Measurements from ENCODE around the gene MED25.

MED25 gene

GRCh38 chr19:49878744-49879070, 60.6 kb downstream of the MED25 start:
- H3K27ac ChIP-seq (replicated peaks): no peak overlapping the region; the same call in 1 of the 2 replicates
- peak overlapping the region; percentile 81; the same call in 1 of the 2 replicates for H3K4me3 ChIP-seq (replicated peaks; ENCODE audit: insufficient read depth, low read length)
- H3K27me3 ChIP-seq (ENCODE audit: insufficient read depth, poor library complexity, severe bottlenecking): no peaks in the 10 kb centered on the region
- no peak for DNase-seq (ENCODE audit: low read depth in 1 of 2, low spot score in 1 of 2)
- TF ChIP-seq CTCF (IDR thresholded peaks at IDR 0.05; ENCODE audit: insufficient read depth, low read length) (no peak), POLR2AphosphoS5 (IDR thresholded peaks at IDR 0.05; ENCODE audit: low read depth) (no peak), SPI1 (IDR thresholded peaks at IDR 0.05; ENCODE audit: borderline replicate concordance, low read depth) (no peak), GABPA (IDR thresholded peaks at IDR 0.05; ENCODE audit: low read depth) (no peak)
- TF ChIP-seq, protein P1, sequence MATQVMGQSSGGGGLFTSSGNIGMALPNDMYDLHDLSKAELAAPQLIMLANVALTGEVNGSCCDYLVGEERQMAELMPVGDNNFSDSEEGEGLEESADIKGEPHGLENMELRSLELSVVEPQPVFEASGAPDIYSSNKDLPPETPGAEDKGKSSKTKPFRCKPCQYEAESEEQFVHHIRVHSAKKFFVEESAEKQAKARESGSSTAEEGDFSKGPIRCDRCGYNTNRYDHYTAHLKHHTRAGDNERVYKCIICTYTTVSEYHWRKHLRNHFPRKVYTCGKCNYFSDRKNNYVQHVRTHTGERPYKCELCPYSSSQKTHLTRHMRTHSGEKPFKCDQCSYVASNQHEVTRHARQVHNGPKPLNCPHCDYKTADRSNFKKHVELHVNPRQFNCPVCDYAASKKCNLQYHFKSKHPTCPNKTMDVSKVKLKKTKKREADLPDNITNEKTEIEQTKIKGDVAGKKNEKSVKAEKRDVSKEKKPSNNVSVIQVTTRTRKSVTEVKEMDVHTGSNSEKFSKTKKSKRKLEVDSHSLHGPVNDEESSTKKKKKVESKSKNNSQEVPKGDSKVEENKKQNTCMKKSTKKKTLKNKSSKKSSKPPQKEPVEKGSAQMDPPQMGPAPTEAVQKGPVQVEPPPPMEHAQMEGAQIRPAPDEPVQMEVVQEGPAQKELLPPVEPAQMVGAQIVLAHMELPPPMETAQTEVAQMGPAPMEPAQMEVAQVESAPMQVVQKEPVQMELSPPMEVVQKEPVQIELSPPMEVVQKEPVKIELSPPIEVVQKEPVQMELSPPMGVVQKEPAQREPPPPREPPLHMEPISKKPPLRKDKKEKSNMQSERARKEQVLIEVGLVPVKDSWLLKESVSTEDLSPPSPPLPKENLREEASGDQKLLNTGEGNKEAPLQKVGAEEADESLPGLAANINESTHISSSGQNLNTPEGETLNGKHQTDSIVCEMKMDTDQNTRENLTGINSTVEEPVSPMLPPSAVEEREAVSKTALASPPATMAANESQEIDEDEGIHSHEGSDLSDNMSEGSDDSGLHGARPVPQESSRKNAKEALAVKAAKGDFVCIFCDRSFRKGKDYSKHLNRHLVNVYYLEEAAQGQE (IDR thresholded peaks at IDR 0.05; ENCODE audit: insufficient replicate concordance, low read depth): no peak

GRCh38 chr19:49879243-49879963, 61.3 kb downstream of the MED25 start:
- Histone ChIP-seq H3K4me3 (replicated peaks; ENCODE audit: insufficient read depth, low read length) (no peak overlapping the region), H3K27me3 (ENCODE audit: insufficient read depth, poor library complexity, severe bottlenecking) (no peaks in the 10 kb centered on the region), H3K27ac (replicated peaks) (no peak overlapping the region)
- TF ChIP-seq CTCF (IDR thresholded peaks at IDR 0.05; ENCODE audit: insufficient read depth, low read length) (no peak), GABPA (IDR thresholded peaks at IDR 0.05; ENCODE audit: low read depth) (peak; percentile 84), POLR2AphosphoS5 (IDR thresholded peaks at IDR 0.05; ENCODE audit: low read depth) (no peak), SPI1 (IDR thresholded peaks at IDR 0.05; ENCODE audit: borderline replicate concordance, low read depth) (peak; percentile 78; the same call in 1 of the 2 replicates)
- TF ChIP-seq, protein P1 (IDR thresholded peaks at IDR 0.05; ENCODE audit: insufficient replicate concordance, low read depth): no peak
- DNase-seq (ENCODE audit: low read depth in 1 of 2, low spot score in 1 of 2): peak; percentile 81 to 84

- TF ChIP-seq SPI1 (IDR thresholded peaks at IDR 0.05; ENCODE audit: borderline replicate concordance, low read depth) (no peak), POLR2AphosphoS5 (IDR thresholded peaks at IDR 0.05; ENCODE audit: low read depth) (no peak), CTCF (IDR thresholded peaks at IDR 0.05; ENCODE audit: insufficient read depth, low read length) (no peak), GABPA (IDR thresholded peaks at IDR 0.05; ENCODE audit: low read depth) (no peak)
- TF ChIP-seq, protein P1 (IDR thresholded peaks at IDR 0.05; ENCODE audit: insufficient replicate concordance, low read depth): no peak
- no peak for DNase-seq (ENCODE audit: low read depth in 1 of 2, low spot score in 1 of 2)
- H3K27ac ChIP-seq (replicated peaks): no peak overlapping the region
- no peaks in the 10 kb centered on the region for H3K27me3 ChIP-seq (ENCODE audit: insufficient read depth, poor library complexity, severe bottlenecking)
- no peak overlapping the region for H3K4me3 ChIP-seq (replicated peaks; ENCODE audit: insufficient read depth, low read length)
Measured at GRCh38 chr19:49880162-49880869, 62.2 kb downstream of the MED25 start.
